SK-N-DZ (cell line): Measurements from ENCODE around the gene RAMP1.
"Not testable (repeated sequence)": the region's sequence is repeated elsewhere in the genome, so short reads cannot be mapped to it uniquely, and the experiment has no call there.

ENCODE experiments used
- DNase-seq: peaks from one replicate; pipeline ENCODE4 v3.0.0-alpha.2; 2015; ENCODE audit warnings: low spot score
- small RNA-seq, 2 experiments: library from RNA; depleted of rRNA; stranded (forward); fragments of <200 nt; gene quantifications; one replicate each; pipeline ENCODE3, GENCODE V24; 2014

RAMP1 gene

GRCh38 chr2:237951354-237951753 lies 91.9 kb downstream of the RAMP1 start:
- DNase-seq: not testable (repeated sequence)

GRCh38 chr2:237951878-237952277 lies 92.5 kb downstream of the RAMP1 start:
- DNase-seq: no peak

GRCh38 chr2:237952851-237953250 lies 93.4 kb downstream of the RAMP1 start:
- no peak for DNase-seq

GRCh38 chr2:237955640-237956401 lies 96.4 kb downstream of the RAMP1 start:
- no peak for DNase-seq

- no peak for DNase-seq
Measured at GRCh38 chr2:237956402-237956736, 96.9 kb downstream of the RAMP1 start.

- DNase-seq: no peak
Measured at GRCh38 chr2:237961637-237962036, 102.2 kb downstream of the RAMP1 start.

Small RNA genes lying within 50 kb of the gene (small RNA-seq; reads per million reads assigned to genes)
- 0.09 to 0.86 reads per million in 2 experiments for gene RF00157
